IMR-90 (cell line): ENCODE results near the gene CD38. TPM values are rescaled to one million over a fixed set of nuclear protein-coding genes. Genes with fewer than 3 reads are reported as not detected.

Experiments used
- ATAC-seq: fragments of 200-7000 bp; cut with Tn5 transposase; 2 replicates; pipeline ENCODE4 v1.9.1; 2020; ENCODE audit warnings: low read depth, mild to moderate bottlenecking, moderate library complexity
- BruUV-seq: library from RNA; stranded (reverse); fragments of 400-500 nt; replicated peaks from 2 replicates; lab custom pipeline; 2021; lab: Mats Ljungman, UMichigan
- CTCF ChIA-PET: fragments of 300-600 bp; formaldehyde crosslinking; extraction: SDS; loops from one replicate; lab custom pipeline; 2021; ENCODE audit warnings: antibody characterized with exemption; lab: Yijun Ruan, JAX
- POLR2A ChIA-PET: fragments of 300-600 bp; sonication (Branson Sonifier 250); formaldehyde crosslinking; loops from one replicate; lab custom pipeline; 2022; ENCODE audit warnings: antibody characterized with exemption; ENCODE audit not compliant: unreplicated experiment; lab: Charles Lee
- DNase-seq: peaks from one replicate; pipeline ENCODE4 v3.0.0; 2013
- H2AFZ ChIP-seq: replicated peaks from 2 replicates; pipeline ENCODE3; 2013; ENCODE audit warnings: low read length, mild to moderate bottlenecking; ENCODE audit not compliant: poor library complexity
- H2AK5ac ChIP-seq: 2 replicates; pipeline ENCODE4 v1.6.1; 2013; ENCODE audit warnings: low read depth, low read length, inconsistent platforms
- H2AK9ac ChIP-seq: replicated peaks from 2 replicates; pipeline ENCODE3; 2013; ENCODE audit warnings: mild to moderate bottlenecking, low read depth, low read length, moderate library complexity; ENCODE audit not compliant: poor library complexity
- H2BK120ac ChIP-seq: 2 replicates; pipeline ENCODE4 v1.6.1; 2013; ENCODE audit warnings: low read depth, low read length, inconsistent platforms
- H2BK15ac ChIP-seq: 3 replicates; pipeline ENCODE4 v1.6.1; 2013; ENCODE audit warnings: low read depth, low read length, inconsistent platforms
- H2BK20ac ChIP-seq: 2 replicates; pipeline ENCODE4 v1.6.1; 2013; ENCODE audit warnings: low read depth, mild to moderate bottlenecking, inconsistent platforms, low read length, moderate library complexity
- H2BK5ac ChIP-seq: 2 replicates; pipeline ENCODE4 v1.6.1; 2013; ENCODE audit warnings: mild to moderate bottlenecking, low read depth, low read length, inconsistent platforms; ENCODE audit not compliant: poor library complexity, severe bottlenecking
- H3K14ac ChIP-seq: replicated peaks from 2 replicates; pipeline ENCODE4 v1.6.1; 2013; ENCODE audit warnings: low read depth, low read length, inconsistent platforms
- H3K18ac ChIP-seq: 2 replicates; pipeline ENCODE4 v1.6.1; 2013; ENCODE audit warnings: low read depth, low read length, control low read depth
- H3K23ac ChIP-seq: 2 replicates; pipeline ENCODE4 v1.6.1; 2013; ENCODE audit warnings: low read depth, low read length, inconsistent platforms
- H3K27ac ChIP-seq: 2 replicates; pipeline ENCODE4 v1.5.1; 2013; ENCODE audit warnings: mild to moderate bottlenecking, control low read depth, low read length; ENCODE audit not compliant: insufficient read depth
- H3K27me3 ChIP-seq: 2 replicates; pipeline ENCODE4 v1.6.1; 2013; ENCODE audit warnings: low read length; ENCODE audit not compliant: control insufficient read depth, insufficient read depth
- H3K36me3 ChIP-seq: 2 replicates; pipeline ENCODE4 v1.6.1; 2013; ENCODE audit warnings: low read length, mixed read lengths; ENCODE audit not compliant: control insufficient read depth, insufficient read depth
- H3K4ac ChIP-seq: 2 replicates; pipeline ENCODE4 v1.6.1; 2013; ENCODE audit warnings: low read depth, low read length, inconsistent platforms
- H3K4me1 ChIP-seq: 2 replicates; pipeline ENCODE4 v1.6.1; 2013; ENCODE audit warnings: low read length, mixed read lengths; ENCODE audit not compliant: control insufficient read depth, insufficient read depth
- H3K4me2 ChIP-seq: 2 replicates; pipeline ENCODE4 v1.6.1; 2013; ENCODE audit warnings: low read depth, mild to moderate bottlenecking, control low read depth, low read length, moderate library complexity
- H3K4me3 ChIP-seq: 2 replicates; pipeline ENCODE4 v1.5.1; 2013; ENCODE audit warnings: low read depth, mild to moderate bottlenecking, control low read depth, low read length, moderate library complexity; ENCODE audit not compliant: insufficient read depth
- H3K56ac ChIP-seq: 2 replicates; pipeline ENCODE4 v1.6.1; 2013; ENCODE audit warnings: low read length, inconsistent platforms; ENCODE audit not compliant: insufficient read depth; ENCODE audit errors: extremely low read depth
- H3K79me1 ChIP-seq, 2 experiments: 2 replicates each; pipeline ENCODE4 v1.6.1; 2013; ENCODE audit warnings: low read length in 2 of 2, inconsistent platforms in 1 of 2, low read depth in 1 of 2
- H3K9ac ChIP-seq: 2 replicates; pipeline ENCODE4 v1.6.1; 2013; ENCODE audit warnings: low read depth, low read length, control low read depth
- H3K9me1 ChIP-seq: 2 replicates; pipeline ENCODE4 v1.6.1; 2013; ENCODE audit warnings: low read length, inconsistent platforms; ENCODE audit not compliant: insufficient read depth
- H3K9me3 ChIP-seq: 2 replicates; pipeline ENCODE4 v1.6.1; 2013; ENCODE audit warnings: low read length; ENCODE audit not compliant: control insufficient read depth, insufficient read depth
- H4K20me1 ChIP-seq: 2 replicates; pipeline ENCODE4 v1.6.1; 2013; ENCODE audit warnings: low read length, inconsistent platforms; ENCODE audit not compliant: insufficient read depth
- H4K5ac ChIP-seq: 2 replicates; pipeline ENCODE4 v1.6.1; 2013; ENCODE audit warnings: mild to moderate bottlenecking, low read depth, low read length, control low read depth
- H4K8ac ChIP-seq, 2 experiments: 2 replicates each; pipeline ENCODE4 v1.6.1; 2013; ENCODE audit warnings: low read depth in 2 of 2, low read length in 2 of 2, control low read depth in 1 of 2, inconsistent platforms in 1 of 2
- H4K91ac ChIP-seq: 2 replicates; pipeline ENCODE4 v1.6.1; 2013; ENCODE audit warnings: low read depth, low read length, inconsistent platforms; ENCODE audit not compliant: insufficient read depth
- NFE2L2 ChIP-seq: fragments of 150-350 bp; IDR thresholded peaks from 2 replicates; pipeline ENCODE4 v1.6.1; 2016; ENCODE audit warnings: low read depth, mild to moderate bottlenecking, low read length
- POLR2A ChIP-seq: IDR thresholded peaks from 2 replicates; pipeline ENCODE4 v1.6.1; 2012; ENCODE audit warnings: mild to moderate bottlenecking, low read depth, low read length
- RCOR1 ChIP-seq: IDR thresholded peaks from 2 replicates; pipeline ENCODE4 v1.6.1; 2012; ENCODE audit warnings: mild to moderate bottlenecking, low read length, improper control_type of control experiment; ENCODE audit not compliant: insufficient replicate concordance
- RFX5 ChIP-seq: IDR thresholded peaks from 2 replicates; pipeline ENCODE4 v1.8.0; 2012; ENCODE audit warnings: low read depth, mild to moderate bottlenecking, low read length, moderate library complexity
- SMC3 ChIP-seq: fragments of 150-350 bp; IDR thresholded peaks from 2 replicates; pipeline ENCODE4 v1.6.1; 2016; ENCODE audit warnings: low read depth, mild to moderate bottlenecking, antibody characterized with exemption, low read length, moderate library complexity
- WGBS, 2 experiments: methylation state at CpG; one replicate each; pipeline versions ENCODE4 v1.1.5 to v1.1.7; 2013; ENCODE audit warnings: missing lambda C conversion rate in 2 of 2; ENCODE audit not compliant: insufficient read length in 1 of 2; ENCODE audit errors: extremely low coverage in 2 of 2; 5-methylcytosine and 5-hydroxymethylcytosine counted together
- dilution Hi-C: fragments of 300-500 bp; cut with HindIII; formaldehyde crosslinking; loops from one replicate; pipeline ENCODE4 v1.14.3; 2018; ENCODE audit warnings: low sequenced_read_pairs; ENCODE audit not compliant: unreplicated experiment
- in situ Hi-C: fragments of 300-500 bp; cut with MboI; formaldehyde crosslinking; loops from 3 replicates; pipeline ENCODE4 v1.14.3; 2019; ENCODE audit warnings: low sequenced_read_pairs, inconsistent platforms, mixed read lengths
- intact Hi-C: fragments of 100-400 bp; cut with micrococcal nuclease; formaldehyde crosslinking; loops from 2 replicates; pipeline ENCODE4 v1.10.0; 2022
- polyA plus RNA-seq, 3 experiments: library from polyadenylated mRNA; depleted of rRNA; stranded (reverse); fragments of >200 nt; gene quantifications; 2 replicates each; pipeline ENCODE4 v1.2.3, GENCODE V29; 2012; ENCODE audit warnings: low replicate concordance in 1 of 3
- total RNA-seq: library from RNA; depleted of rRNA; stranded (reverse); fragments of >200 nt; gene quantifications from 2 replicates; pipeline ENCODE4 v1.2.3, GENCODE V29; 2012
- TF ChIP-seq, protein P1 (sequence below): fragments of 150-350 bp; IDR thresholded peaks from 2 replicates; pipeline ENCODE4 v1.6.1; 2016; ENCODE audit warnings: low read depth, mild to moderate bottlenecking, low read length, moderate library complexity, borderline replicate concordance

The CD38 gene
- total and polyA plus RNA-seq, 2 of the 4 experiments (the other 2 are of a cell fraction) = not detected

DNA sequence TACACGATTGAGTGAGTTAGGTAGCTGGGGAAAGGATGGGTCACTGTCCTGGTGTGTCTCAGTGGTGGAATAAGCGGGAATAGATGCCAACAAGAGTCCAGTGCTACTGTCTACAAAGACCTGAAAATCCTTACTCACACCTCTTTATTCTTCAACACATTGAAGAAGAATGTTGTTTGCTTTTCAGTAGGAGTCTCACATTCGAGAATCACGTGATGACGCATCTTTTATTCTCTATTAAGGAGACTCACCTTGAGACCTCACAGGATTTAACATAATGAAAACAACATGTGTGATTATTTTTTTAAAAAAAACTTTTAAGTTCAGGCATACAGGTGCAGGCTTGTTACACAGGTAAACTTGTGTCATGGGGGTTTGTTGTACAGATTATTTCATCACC is 75.2 kb downstream of the CD38 start:
- H4K5ac ChIP-seq = no peak overlapping the region
- no peak overlapping the region for H2AK9ac ChIP-seq
- no peaks in the 10 kb centered on the region for H3K4me1 ChIP-seq
- no peaks in the 10 kb centered on the region for H3K36me3 ChIP-seq
- no peaks in the 10 kb centered on the region for H3K79me1 ChIP-seq
- H3K18ac ChIP-seq = no peak overlapping the region
- H3K56ac ChIP-seq = no peak overlapping the region
- no peaks in the 10 kb centered on the region for H3K9me3 ChIP-seq
- DNase-seq = no peak
- no peaks in the 10 kb centered on the region for H4K20me1 ChIP-seq
- H2AK5ac ChIP-seq = no peak overlapping the region
- CTCF ChIA-PET = no interaction called here
- TF ChIP-seq SMC3 = no peak
- no peak for TF ChIP-seq RFX5
- TF ChIP-seq RCOR1 = no peak
- TF ChIP-seq POLR2A = no peak
- TF ChIP-seq, protein P1, sequence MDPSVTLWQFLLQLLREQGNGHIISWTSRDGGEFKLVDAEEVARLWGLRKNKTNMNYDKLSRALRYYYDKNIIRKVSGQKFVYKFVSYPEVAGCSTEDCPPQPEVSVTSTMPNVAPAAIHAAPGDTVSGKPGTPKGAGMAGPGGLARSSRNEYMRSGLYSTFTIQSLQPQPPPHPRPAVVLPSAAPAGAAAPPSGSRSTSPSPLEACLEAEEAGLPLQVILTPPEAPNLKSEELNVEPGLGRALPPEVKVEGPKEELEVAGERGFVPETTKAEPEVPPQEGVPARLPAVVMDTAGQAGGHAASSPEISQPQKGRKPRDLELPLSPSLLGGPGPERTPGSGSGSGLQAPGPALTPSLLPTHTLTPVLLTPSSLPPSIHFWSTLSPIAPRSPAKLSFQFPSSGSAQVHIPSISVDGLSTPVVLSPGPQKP = no peak
- no peak for TF ChIP-seq NFE2L2
- H3K9me1 ChIP-seq = no peaks in the 10 kb centered on the region
- no peak overlapping the region for H3K9ac ChIP-seq
- H3K14ac ChIP-seq = no peak overlapping the region
- no peak overlapping the region for H3K4me3 ChIP-seq
- in situ Hi-C loops = no loop called here
- no peak overlapping the region for H3K4ac ChIP-seq
- no peak overlapping the region for H4K8ac ChIP-seq
- H3K4me2 ChIP-seq = no peak overlapping the region
- ATAC-seq = no peak
- no TSS peak for BruUV-seq
- POLR2A ChIA-PET = no interaction called here
- H3K23ac ChIP-seq = no peak overlapping the region
- WGBS, 2 experiments = no CpG with 5 or more reads among the region's 5 CpGs
- H2BK20ac ChIP-seq = no peak overlapping the region
- intact Hi-C loops = no loop called here
- dilution Hi-C loops = no loop called here
- no peak overlapping the region for H2AFZ ChIP-seq
- no peak overlapping the region for H2BK120ac ChIP-seq
- peaks cover 15% of the 10 kb centered on the region for H3K27me3 ChIP-seq
- no peak overlapping the region for H4K91ac ChIP-seq
- H2BK15ac ChIP-seq = no peak overlapping the region
- H2BK5ac ChIP-seq = no peak overlapping the region
- H3K27ac ChIP-seq = no peak overlapping the region
